ENCODE measurements around the gene SEMA7A. TPM values are rescaled to one million over a fixed set of nuclear protein-coding genes. Genes with fewer than 3 reads are reported as not detected.
A peak's percentile ranks its signal among the peaks of the same experiment; 100 is the strongest.

SEMA7A gene
- total and polyA plus RNA-seq, 9 of the 15 experiments (the other 6 are each of a cell fraction or from before 2014, with no cell fraction given): 0.04 to 8.2 (median 5.4) TPM; not detected in 1

DNA sequence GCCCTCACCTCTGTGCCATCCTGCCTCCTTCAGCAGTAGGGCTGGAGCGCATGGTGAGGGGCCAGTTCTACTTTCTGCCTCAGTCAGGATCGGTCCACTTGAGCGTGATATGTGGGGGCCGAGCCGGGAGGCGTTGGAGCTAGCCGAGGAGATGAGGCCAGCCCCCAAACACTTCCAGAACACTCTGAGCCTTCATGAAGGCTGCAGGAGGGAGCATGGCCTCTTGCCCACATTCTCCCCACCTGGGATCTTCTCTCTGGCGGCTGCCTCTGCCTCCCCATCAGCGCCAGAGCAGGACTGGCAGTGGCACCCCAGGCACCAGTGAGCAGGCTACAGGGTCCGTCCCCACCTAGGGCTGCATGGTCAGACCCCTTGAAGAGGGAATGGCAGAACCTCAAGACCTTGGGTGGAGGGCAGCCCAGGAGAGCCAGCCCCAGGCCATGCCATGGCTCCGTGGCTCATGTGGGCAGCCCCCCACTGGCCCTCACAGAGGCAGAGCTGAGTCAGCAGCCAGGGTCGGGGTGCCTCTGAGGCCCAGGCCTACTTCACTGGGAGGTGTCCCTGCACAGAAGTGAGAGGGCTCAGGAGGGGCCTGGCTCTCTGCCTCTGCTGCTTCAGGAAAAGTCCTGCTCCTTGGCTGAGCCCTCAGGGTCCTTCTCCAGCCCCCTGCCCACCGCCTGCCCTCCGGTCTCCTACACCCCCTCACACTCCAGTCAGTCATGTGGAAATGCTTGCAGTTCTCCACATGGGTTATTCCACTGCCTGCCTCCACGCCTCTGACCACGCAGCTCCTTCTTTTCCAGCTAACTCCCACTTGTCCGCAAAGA is 38.2 kb downstream of the SEMA7A start (continued):
- TF ChIP-seq, protein P1, sequence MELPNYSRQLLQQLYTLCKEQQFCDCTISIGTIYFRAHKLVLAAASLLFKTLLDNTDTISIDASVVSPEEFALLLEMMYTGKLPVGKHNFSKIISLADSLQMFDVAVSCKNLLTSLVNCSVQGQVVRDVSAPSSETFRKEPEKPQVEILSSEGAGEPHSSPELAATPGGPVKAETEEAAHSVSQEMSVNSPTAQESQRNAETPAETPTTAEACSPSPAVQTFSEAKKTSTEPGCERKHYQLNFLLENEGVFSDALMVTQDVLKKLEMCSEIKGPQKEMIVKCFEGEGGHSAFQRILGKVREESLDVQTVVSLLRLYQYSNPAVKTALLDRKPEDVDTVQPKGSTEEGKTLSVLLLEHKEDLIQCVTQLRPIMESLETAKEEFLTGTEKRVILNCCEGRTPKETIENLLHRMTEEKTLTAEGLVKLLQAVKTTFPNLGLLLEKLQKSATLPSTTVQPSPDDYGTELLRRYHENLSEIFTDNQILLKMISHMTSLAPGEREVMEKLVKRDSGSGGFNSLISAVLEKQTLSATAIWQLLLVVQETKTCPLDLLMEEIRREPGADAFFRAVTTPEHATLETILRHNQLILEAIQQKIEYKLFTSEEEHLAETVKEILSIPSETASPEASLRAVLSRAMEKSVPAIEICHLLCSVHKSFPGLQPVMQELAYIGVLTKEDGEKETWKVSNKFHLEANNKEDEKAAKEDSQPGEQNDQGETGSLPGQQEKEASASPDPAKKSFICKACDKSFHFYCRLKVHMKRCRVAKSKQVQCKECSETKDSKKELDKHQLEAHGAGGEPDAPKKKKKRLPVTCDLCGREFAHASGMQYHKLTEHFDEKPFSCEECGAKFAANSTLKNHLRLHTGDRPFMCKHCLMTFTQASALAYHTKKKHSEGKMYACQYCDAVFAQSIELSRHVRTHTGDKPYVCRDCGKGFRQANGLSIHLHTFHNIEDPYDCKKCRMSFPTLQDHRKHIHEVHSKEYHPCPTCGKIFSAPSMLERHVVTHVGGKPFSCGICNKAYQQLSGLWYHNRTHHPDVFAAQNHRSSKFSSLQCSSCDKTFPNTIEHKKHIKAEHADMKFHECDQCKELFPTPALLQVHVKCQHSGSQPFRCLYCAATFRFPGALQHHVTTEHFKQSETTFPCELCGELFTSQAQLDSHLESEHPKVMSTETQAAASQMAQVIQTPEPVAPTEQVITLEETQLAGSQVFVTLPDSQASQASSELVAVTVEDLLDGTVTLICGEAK (IDR thresholded peaks at IDR 0.05): no peak
- TF ChIP-seq, protein P1 (CRISPR knock-in tag; IDR thresholded peaks at IDR 0.05): no peak
- TF ChIP-seq C11orf30 (IDR thresholded peaks at IDR 0.05; ENCODE audit: low read depth) (peak; percentile 39; the same call in 1 of the 2 replicates), MECOM (CRISPR knock-in tag; IDR thresholded peaks at IDR 0.05) (no peak), MCM2 (IDR thresholded peaks at IDR 0.05; ENCODE audit: low read depth) (no peak), ZNF316 (IDR thresholded peaks at IDR 0.05) (peak; percentile 48), E2F3 (CRISPR knock-in tag; IDR thresholded peaks at IDR 0.05) (no peak)
- TF ChIP-seq, protein P2, sequence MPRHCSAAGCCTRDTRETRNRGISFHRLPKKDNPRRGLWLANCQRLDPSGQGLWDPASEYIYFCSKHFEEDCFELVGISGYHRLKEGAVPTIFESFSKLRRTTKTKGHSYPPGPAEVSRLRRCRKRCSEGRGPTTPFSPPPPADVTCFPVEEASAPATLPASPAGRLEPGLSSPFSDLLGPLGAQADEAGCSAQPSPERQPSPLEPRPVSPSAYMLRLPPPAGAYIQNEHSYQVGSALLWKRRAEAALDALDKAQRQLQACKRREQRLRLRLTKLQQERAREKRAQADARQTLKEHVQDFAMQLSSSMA (CRISPR knock-in tag; IDR thresholded peaks at IDR 0.05): no peak

Measured in K562 (cell line).